GM18867 (cell line): ENCODE measurements around the gene NT5DC3.

Experiments used
- ATAC-seq: cut with Tn5 transposase; IDR thresholded peaks from one replicate; pipeline ENCODE4 v1.9.1; 2021; ENCODE audit warnings: mild to moderate bottlenecking, moderate library complexity; ENCODE audit not compliant: unreplicated experiment

Gene NT5DC3

DNA sequence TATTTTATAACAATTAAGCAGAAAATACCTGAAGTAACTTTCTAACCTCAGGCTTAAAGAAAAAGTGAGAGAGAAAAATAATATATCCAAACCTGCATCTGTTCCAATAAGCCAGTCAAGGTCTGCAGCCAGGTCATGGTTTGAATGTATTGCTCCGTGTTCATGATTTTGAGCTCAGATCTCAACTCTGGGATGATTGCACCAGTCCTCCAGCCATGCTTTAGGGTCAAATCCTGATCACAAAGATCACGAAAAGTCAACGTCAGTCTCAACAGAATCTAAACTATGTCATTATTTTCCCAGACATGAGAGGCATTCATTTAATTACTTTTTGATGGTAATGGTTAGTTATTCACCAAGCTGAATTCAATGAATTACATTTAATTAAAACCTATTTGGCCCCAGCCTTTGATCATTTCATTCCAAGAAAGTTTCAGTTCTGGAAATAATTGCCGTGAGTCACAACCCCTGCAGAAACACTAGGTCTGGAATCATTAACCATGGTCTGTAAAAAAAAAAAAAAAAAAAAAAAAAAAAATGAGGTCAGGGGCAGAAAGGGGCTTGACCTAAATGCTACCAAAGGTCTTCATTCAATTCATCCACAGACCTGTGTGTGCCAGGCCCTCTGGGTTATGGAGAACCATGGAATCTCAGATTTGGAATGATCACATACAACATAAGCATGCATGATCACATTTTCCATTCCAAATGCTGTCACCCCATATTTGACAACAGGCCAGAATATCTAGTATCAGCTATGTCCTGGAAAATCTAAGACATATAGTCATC is 55.6 kb downstream of the NT5DC3 start:
- ATAC-seq, result no peak

DNA sequence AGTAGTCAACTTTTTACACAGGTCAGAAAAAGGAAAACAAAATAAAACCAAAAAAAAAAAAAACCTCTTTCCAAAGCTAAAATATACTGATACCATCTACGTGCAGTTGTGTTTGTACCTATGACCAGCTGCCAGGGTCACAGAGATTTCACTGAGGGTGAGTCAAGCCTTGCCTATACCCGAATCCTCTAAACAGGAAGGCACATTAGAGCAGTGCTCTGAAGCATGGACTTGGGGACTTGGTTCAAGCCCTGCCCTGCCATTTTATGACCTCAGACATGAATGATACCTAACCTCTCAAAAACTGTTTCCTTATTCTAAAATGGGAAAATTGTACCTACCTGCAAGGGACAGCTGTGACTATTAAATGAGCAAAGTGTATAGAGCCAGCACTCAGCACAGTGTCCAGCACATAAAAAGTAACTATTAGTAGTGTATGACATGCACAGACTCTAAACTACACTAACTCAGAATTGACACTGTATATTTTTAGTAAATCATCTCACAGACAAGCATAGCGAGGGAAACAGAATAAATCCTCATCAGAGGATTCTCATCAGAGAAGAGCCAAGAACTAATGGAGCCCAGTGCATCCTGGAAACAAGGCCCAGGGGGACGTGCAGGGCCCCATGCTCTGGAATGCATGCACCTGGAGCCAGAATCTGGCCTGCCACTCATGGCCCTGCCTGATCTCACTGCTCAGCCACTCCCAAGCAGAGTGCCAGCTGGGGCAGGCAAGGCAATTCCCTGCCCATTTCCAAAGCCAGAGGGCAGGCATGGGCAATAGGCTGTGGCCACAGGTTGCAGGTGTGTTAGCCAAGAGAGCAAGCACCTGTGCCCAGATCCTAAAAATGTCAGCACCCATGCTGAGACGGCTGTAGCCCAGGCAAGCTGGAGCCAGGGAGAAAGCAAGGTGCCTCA is 57.0 kb downstream of the NT5DC3 start:
- ATAC-seq, result no peak

- no peak for ATAC-seq
Measured at GRCh38 chr12:103782399-103782798, 58.6 kb downstream of the NT5DC3 start.

- no peak for ATAC-seq
Measured at GRCh38 chr12:103780992-103781391, 60.0 kb downstream of the NT5DC3 start.

GRCh38 chr12:103780093-103780440 is 61.0 kb downstream of the NT5DC3 start:
- ATAC-seq, result no peak

GRCh38 chr12:103779410-103780092 is 61.5 kb downstream of the NT5DC3 start:
- no peak for ATAC-seq

DNA sequence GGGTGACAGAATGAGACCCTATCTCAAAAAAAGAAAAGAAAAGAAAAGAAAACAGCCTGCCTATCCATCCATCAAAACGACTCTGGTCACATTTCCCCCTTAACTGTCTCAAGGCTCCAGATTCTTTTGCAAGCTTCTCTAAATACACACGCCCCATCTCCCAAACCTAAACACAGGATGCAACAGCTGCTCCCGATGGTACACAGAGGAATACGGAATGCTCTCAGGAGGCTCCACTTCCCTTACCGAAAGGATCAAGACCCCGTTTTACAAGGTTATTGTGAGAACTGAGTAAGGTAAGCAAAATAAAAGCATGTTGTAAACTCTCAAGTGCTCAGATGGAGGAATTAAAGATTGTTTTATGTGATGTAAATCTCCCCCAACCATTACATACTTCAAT is 62.3 kb downstream of the NT5DC3 start:
- ATAC-seq, result no peak

GRCh38 chr12:103774977-103775560 is 66.0 kb downstream of the NT5DC3 start:
- ATAC-seq, result no peak

GRCh38 chr12:103773109-103773910 is 67.7 kb downstream of the NT5DC3 start:
- ATAC-seq, result no peak

- no peak for ATAC-seq
Measured at GRCh38 chr12:103772367-103773108, 68.5 kb downstream of the NT5DC3 start.

DNA sequence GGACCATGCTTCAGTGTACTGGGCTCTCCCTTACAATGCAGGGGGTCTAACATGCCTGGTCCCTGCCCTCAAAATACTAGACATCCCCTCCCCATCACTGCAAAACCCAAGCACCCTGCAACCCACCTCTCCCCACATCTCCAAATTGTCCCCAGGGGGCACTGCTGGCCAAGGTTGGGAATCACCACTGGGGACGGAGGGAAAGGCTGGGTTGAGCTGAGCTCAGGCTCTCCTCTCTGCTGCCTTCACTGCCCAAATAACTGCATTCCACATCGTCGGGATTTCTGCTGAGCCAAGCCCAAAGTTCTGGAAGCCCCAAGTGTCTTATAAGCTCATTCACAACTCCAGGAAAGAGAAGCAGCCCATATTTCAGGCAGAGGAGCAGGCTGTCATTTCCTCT is 69.6 kb downstream of the NT5DC3 start:
- no peak for ATAC-seq

DNA sequence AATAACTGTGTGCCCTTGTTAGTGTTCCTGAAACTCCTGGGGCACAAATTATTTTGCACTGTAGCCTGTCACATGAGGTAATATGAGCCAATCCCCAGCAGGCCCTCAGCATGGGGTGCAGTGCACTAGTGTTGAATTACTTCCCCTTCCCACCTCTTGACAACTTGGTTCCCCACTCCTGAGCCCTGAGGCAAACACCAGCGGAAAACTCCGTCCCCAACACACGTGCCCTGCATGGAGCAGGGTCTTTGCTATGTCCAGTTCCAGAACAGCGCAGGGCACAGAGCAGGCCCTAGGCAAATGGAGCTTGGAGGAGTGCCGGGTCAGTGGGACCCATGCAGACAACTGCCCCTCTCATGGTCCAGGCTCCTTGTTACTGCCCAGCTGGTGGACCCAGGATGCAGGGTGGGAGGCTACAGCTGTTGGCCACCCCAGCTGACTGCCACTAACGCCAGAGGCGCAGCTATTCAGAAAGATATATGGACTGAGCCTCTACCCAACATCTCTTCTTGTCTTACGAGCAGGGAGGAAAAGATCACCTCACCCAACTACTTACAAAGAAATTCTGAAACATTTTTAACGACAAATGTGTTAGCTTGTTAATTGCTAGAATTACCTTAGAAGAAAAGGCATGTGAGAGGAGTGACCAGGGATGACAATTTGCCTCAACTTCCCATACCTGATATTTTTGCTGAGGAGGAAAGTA is 71.6 kb downstream of the NT5DC3 start:
- no peak for ATAC-seq

DNA sequence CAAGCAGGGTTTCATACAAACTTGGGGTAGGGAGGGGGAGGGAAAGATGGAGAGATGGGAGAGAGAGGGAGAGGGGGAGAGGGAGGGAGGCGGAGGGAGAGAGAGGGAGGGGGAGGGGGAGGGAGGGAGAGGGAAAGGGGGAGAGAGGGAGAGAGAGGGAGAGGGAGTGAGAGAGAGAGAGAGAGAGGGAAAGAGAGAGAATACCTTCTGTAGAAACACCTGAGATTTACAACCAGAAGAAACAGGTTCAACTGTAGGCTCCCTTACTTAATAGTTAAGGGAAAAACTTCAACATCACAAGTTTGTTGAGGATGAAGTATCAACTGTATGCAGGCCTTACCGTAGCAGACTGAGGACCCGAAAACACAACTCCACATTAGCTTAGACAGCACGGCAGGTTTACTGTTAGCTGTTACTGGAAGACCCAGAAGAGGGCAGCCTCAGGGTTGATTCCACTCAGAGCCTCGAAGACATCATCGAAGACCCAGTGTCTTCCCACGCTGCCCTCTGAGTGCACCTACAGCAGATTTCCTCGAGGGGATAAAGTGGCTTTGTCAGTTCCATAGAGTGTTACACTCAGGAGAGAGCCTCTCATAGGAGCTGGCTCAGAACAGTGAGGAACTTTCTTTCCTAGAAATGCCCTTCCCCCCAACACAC is 72.4 kb downstream of the NT5DC3 start:
- ATAC-seq, result no peak

- ATAC-seq, result no peak
Measured at GRCh38 chr12:103766028-103766427, 75.0 kb downstream of the NT5DC3 start.

- ATAC-seq, result no peak
Measured at GRCh38 chr12:103765322-103765721, 75.7 kb downstream of the NT5DC3 start.

DNA sequence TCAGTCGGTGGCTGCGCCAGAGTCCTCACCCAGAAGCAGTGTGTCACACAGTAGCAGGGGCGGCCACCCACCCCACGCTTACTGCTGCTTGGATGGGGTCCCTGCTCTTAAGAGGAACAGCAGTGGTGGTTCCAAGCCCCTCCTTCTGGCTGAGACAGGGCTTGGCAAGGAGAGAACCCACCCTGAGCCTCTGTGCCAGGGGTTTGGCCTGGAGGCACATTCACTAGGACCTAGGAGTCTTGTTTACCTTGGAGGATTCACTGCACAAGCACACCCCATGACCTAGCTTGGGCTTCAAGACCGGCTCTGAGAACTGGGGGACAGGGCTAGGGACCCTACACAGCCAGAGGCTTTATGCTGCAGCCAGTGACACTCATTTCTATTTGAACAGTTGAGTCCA is 78.6 kb downstream of the NT5DC3 start:
- ATAC-seq, result no peak

- no peak for ATAC-seq
Measured at GRCh38 chr12:103758310-103759089, 82.5 kb downstream of the NT5DC3 start.

DNA sequence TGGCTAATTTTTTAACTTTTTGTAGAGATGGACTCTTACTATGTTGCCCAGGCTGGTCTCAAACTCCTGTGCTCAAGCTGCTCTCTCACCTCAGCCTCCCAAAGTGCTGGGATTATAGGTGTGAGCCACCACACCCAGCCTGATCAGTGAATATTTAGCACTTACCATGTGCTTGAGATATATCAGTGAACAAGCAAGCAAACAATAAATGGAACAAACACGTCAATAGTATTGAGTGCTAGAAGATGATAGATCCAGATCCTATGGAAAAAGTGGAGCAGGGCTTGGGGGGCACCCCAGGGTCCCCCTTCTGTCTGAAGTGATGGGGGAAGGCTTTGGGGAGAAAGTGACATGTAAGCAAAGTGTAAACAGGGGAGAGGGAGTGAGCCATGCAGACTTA is 83.8 kb downstream of the NT5DC3 start:
- ATAC-seq, result no peak
